ENCODE results near the gene COL4A2.

The COL4A2 gene

DNA sequence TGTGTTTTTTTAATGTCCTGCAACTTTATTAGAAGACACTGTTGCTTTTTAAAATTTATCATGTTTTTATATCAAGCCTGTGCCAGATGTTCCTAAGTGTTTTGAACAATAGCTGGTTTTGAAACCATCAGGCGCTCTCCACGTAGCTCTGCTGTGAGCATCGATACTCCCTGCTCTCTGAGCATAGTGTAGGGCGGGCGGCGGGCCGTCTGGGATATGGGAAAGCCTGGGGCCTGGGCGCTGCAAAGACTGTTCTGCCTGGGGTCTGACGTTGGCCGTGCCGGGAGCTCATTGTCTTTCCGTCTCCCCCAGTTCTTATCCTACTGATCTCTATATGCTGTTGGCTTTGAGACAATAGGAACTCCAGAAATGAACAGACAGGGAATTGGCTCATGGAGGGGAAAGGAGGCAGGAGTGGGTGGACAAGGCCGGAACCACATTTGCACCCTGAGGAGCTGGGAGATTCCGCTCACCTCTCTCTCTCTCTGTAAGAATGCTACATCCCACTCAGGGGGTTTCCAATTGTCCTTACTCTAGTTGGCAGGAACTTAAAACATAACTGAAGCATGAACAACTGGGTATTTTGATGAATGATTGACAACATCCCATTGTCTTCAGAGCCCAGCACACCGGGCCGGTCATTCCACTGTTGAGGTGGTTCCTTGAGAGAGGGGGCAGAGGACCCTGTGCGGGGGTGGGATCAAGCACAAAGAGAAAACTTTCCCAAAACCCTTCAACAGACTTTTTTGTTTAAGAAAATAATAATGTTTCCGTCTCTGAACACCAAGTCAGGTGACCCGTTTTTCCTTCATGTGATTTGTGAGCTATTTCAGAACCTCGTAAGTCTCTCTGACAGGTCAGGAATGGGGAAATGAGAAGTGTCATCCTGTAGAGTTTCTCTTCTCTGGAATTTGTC, 64.7 kb downstream of the COL4A2 start:
- Histone ChIP-seq H3K36me3 (replicated peaks; ENCODE audit: insufficient read depth, low read length) (no peaks in the 10 kb centered on the region), H2AFZ (ENCODE audit: low read length) (no peak overlapping the region), H3K9ac (ENCODE audit: low read length) (no peak overlapping the region), H3K4me3 (ENCODE audit: low read length) (no peak overlapping the region), H3K9me3 (replicated peaks; ENCODE audit: insufficient read depth, low read length) (no peaks in the 10 kb centered on the region), H3K9me2 (replicated peaks; ENCODE audit: insufficient read depth, low read length) (no peaks in the 10 kb centered on the region), H3K27ac (ENCODE audit: low read length) (no peak overlapping the region), H4K20me1 (ENCODE audit: insufficient read depth, low read length) (no peaks in the 10 kb centered on the region), H3K79me2 (ENCODE audit: low read length) (no peaks in the 10 kb centered on the region), H3K4me2 (ENCODE audit: low read depth, low read length) (no peak overlapping the region), H3K27me3 (replicated peaks; ENCODE audit: insufficient read depth, low read length) (no peaks in the 10 kb centered on the region), H3K4me1 (ENCODE audit: low read length) (no peaks in the 10 kb centered on the region), H3F3A (ENCODE audit: insufficient read depth, low read length) (no peaks in the 10 kb centered on the region)
- TF ChIP-seq EZH2 (optimal IDR thresholded peaks at IDR 0.05; ENCODE audit: low read depth, low read length) (no peak), EZH2phosphoT487 (IDR thresholded peaks at IDR 0.05; ENCODE audit: low read length) (no peak)
- TF ChIP-seq, protein P1, sequence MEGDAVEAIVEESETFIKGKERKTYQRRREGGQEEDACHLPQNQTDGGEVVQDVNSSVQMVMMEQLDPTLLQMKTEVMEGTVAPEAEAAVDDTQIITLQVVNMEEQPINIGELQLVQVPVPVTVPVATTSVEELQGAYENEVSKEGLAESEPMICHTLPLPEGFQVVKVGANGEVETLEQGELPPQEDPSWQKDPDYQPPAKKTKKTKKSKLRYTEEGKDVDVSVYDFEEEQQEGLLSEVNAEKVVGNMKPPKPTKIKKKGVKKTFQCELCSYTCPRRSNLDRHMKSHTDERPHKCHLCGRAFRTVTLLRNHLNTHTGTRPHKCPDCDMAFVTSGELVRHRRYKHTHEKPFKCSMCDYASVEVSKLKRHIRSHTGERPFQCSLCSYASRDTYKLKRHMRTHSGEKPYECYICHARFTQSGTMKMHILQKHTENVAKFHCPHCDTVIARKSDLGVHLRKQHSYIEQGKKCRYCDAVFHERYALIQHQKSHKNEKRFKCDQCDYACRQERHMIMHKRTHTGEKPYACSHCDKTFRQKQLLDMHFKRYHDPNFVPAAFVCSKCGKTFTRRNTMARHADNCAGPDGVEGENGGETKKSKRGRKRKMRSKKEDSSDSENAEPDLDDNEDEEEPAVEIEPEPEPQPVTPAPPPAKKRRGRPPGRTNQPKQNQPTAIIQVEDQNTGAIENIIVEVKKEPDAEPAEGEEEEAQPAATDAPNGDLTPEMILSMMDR (IDR thresholded peaks at IDR 0.05; ENCODE audit: low read length), result no peak
- DNase-seq, result no peak

- Histone ChIP-seq H3F3A (ENCODE audit: insufficient read depth, low read length) (no peaks in the 10 kb centered on the region), H3K4me1 (ENCODE audit: low read length) (no peaks in the 10 kb centered on the region), H3K27me3 (replicated peaks; ENCODE audit: insufficient read depth, low read length) (no peaks in the 10 kb centered on the region), H3K4me3 (ENCODE audit: low read length) (no peak overlapping the region), H3K9ac (ENCODE audit: low read length) (no peak overlapping the region), H3K36me3 (replicated peaks; ENCODE audit: insufficient read depth, low read length) (no peaks in the 10 kb centered on the region), H3K9me3 (replicated peaks; ENCODE audit: insufficient read depth, low read length) (no peaks in the 10 kb centered on the region), H4K20me1 (ENCODE audit: insufficient read depth, low read length) (no peaks in the 10 kb centered on the region), H3K79me2 (ENCODE audit: low read length) (no peaks in the 10 kb centered on the region), H3K27ac (ENCODE audit: low read length) (no peak overlapping the region), H3K4me2 (ENCODE audit: low read depth, low read length) (no peak overlapping the region), H3K9me2 (replicated peaks; ENCODE audit: insufficient read depth, low read length) (no peaks in the 10 kb centered on the region), H2AFZ (ENCODE audit: low read length) (no peak overlapping the region)
- no peak for DNase-seq
- TF ChIP-seq, protein P1 (IDR thresholded peaks at IDR 0.05; ENCODE audit: low read length), result no peak
- TF ChIP-seq EZH2 (optimal IDR thresholded peaks at IDR 0.05; ENCODE audit: low read depth, low read length) (no peak), EZH2phosphoT487 (IDR thresholded peaks at IDR 0.05; ENCODE audit: low read length) (no peak)
Measured at GRCh38 chr13:110372676-110373075, 65.6 kb downstream of the COL4A2 start.

GRCh38 chr13:110373617-110374016, 66.5 kb downstream of the COL4A2 start:
- H3K27me3 ChIP-seq (replicated peaks; ENCODE audit: insufficient read depth, low read length), result no peaks in the 10 kb centered on the region
- H3K4me1 ChIP-seq (ENCODE audit: low read length), result no peaks in the 10 kb centered on the region
- no peak overlapping the region for H3K9ac ChIP-seq (ENCODE audit: low read length)
- H3K79me2 ChIP-seq (ENCODE audit: low read length), result no peaks in the 10 kb centered on the region
- H4K20me1 ChIP-seq (ENCODE audit: insufficient read depth, low read length), result no peaks in the 10 kb centered on the region
- no peak overlapping the region for H3K4me3 ChIP-seq (ENCODE audit: low read length)
- H3K4me2 ChIP-seq (ENCODE audit: low read depth, low read length), result no peak overlapping the region
- H3F3A ChIP-seq (ENCODE audit: insufficient read depth, low read length), result no peaks in the 10 kb centered on the region
- TF ChIP-seq EZH2phosphoT487 (IDR thresholded peaks at IDR 0.05; ENCODE audit: low read length), result no peak
- TF ChIP-seq EZH2 (optimal IDR thresholded peaks at IDR 0.05; ENCODE audit: low read depth, low read length), result no peak
- TF ChIP-seq, protein P1 (IDR thresholded peaks at IDR 0.05; ENCODE audit: low read length), result no peak
- no peak for DNase-seq
- H3K36me3 ChIP-seq (replicated peaks; ENCODE audit: insufficient read depth, low read length), result no peaks in the 10 kb centered on the region
- H3K9me2 ChIP-seq (replicated peaks; ENCODE audit: insufficient read depth, low read length), result no peaks in the 10 kb centered on the region
- no peaks in the 10 kb centered on the region for H3K9me3 ChIP-seq (replicated peaks; ENCODE audit: insufficient read depth, low read length)
- H3K27ac ChIP-seq (ENCODE audit: low read length), result no peak overlapping the region
- H2AFZ ChIP-seq (ENCODE audit: low read length), result no peak overlapping the region

Measured in MM.1S (cell line).